ENCODE data around the gene EVI5L. TPM values are rescaled to one million over a fixed set of nuclear protein-coding genes. Genes with fewer than 3 reads are reported as not detected.

EVI5L gene
- total and polyA plus RNA-seq, 2 donors (not counting 3 experiments of a cell fraction or from before 2014, with no cell fraction given), result 11.9 to 13.5 TPM

GRCh38 chr19:7845390-7846154 is 15.6 kb downstream of the EVI5L start:
- Histone ChIP-seq H3K4me2 (ENCODE audit: insufficient read depth, low read length) (no peak overlapping the region), H3K9me3 (replicated peaks; ENCODE audit: control insufficient read depth, insufficient read depth, low read length) (no peaks in the 10 kb centered on the region), H4K20me1 (replicated peaks; ENCODE audit: control insufficient read depth, extremely low read depth, insufficient read depth, low read length) (no peaks in the 10 kb centered on the region), H3K9me1 (replicated peaks; ENCODE audit: control insufficient read depth, extremely low read depth, insufficient read depth, low read length) (no peaks in the 10 kb centered on the region), H3K79me2 (ENCODE audit: control insufficient read depth, insufficient read depth, low read length) (no peaks in the 10 kb centered on the region), H3K4me3 (replicated peaks in 1 of 3; ENCODE audit: insufficient read depth in 1 of 3, low read depth in 1 of 3, low read length in 3 of 3) (no peak overlapping the region), H3K36me3 (ENCODE audit: control insufficient read depth in 2 of 2, extremely low read depth in 1 of 2, insufficient read depth in 2 of 2, low read length in 2 of 2) (no peaks in the 10 kb centered on the region), H3K27ac (ENCODE audit: insufficient read depth, low read depth, low read length) (no peak overlapping the region), H3K9ac (replicated peaks; ENCODE audit: extremely low read depth, insufficient read depth, low read length) (no peak overlapping the region), H3K27me3 (ENCODE audit: control insufficient read depth in 2 of 2, insufficient read depth in 2 of 2, low read length in 2 of 2) (no peaks in the 10 kb centered on the region), H2AFZ (ENCODE audit: low read depth, low read length) (no peak overlapping the region), H3K4me1 (ENCODE audit: control insufficient read depth, extremely low read depth, insufficient read depth, low read length) (no peaks in the 10 kb centered on the region)
- TF ChIP-seq POLR2AphosphoS5 (IDR thresholded peaks at IDR 0.05; ENCODE audit: insufficient read depth, low read depth, low read length) (no peak), FOS (IDR thresholded peaks at IDR 0.05; ENCODE audit: borderline replicate concordance, insufficient read depth, low read length) (no peak), JUN (IDR thresholded peaks at IDR 0.05; ENCODE audit: borderline replicate concordance, insufficient read depth, insufficient read length, low read depth) (no peak), POLR2A (IDR thresholded peaks at IDR 0.05; ENCODE audit: low read depth, low read length) (no peak), GATA2 (IDR thresholded peaks at IDR 0.05; ENCODE audit: insufficient read depth, insufficient read length, low read depth, low read length) (no peak), MYC (IDR thresholded peaks at IDR 0.05; ENCODE audit: low read depth, low read length) (no peak), CTCF (IDR thresholded peaks at IDR 0.05; ENCODE audit: extremely low read depth in 1 of 2, insufficient read depth in 1 of 2, low read depth in 1 of 2, low read length in 2 of 2) (no peak), EZH2 (IDR thresholded peaks at IDR 0.05; ENCODE audit: borderline replicate concordance, low read depth, low read length, severe bottlenecking) (no peak), MAX (IDR thresholded peaks at IDR 0.05; ENCODE audit: insufficient read depth, insufficient read length) (no peak)
- dilution Hi-C loops (cut with MboI; ENCODE audit: extremely low pct_ligation_motif_present, low sequenced_read_pairs) (no loop called here), intact Hi-C loops (cut with micrococcal nuclease) (no loop called here)
- CTCF ChIA-PET, result no interaction called here
- no peak for FAIRE-seq
- no peak for DNase-seq (ENCODE audit: low read depth, low spot score)
- POLR2A ChIA-PET, result no interaction called here
- no TSS peak for BruUV-seq (replicated peaks)

Data from endothelial cell of umbilical vein (primary cell).